H1 (cell line): ENCODE results near the gene CWC15.

Source experiments
- BCL11A ChIP-seq, 2 experiments: IDR thresholded peaks; one replicate each; pipeline ENCODE4 v1.6.1; 2011; ENCODE audit warnings: low read depth in 2 of 2, low read length in 2 of 2, mild to moderate bottlenecking in 2 of 2
- EP300 ChIP-seq, 2 experiments: IDR thresholded peaks; 1 replicate in 1 of 2; 2 replicates in 1 of 2; pipeline ENCODE4 v1.6.1; 2011 to 2012; ENCODE audit warnings: low read depth in 2 of 2, low read length in 2 of 2, mild to moderate bottlenecking in 2 of 2, borderline replicate concordance in 1 of 2, inconsistent platforms in 1 of 2, moderate library complexity in 1 of 2
- EZH2 ChIP-seq: fragments of 200-600 bp; sonication (generic); IDR thresholded peaks from 2 replicates; pipeline ENCODE4 v1.7.1; 2012; ENCODE audit warnings: low read depth, mild to moderate bottlenecking, moderate library complexity, low read length, inconsistent platforms; ENCODE audit not compliant: severe bottlenecking
- HDAC2 ChIP-seq, 2 experiments: fragments of 300-600 bp in 1 of 2; sonication (generic) in 1 of 2; IDR thresholded peaks; 2 replicates each; pipeline ENCODE4 v1.6.1; 2011 to 2012; ENCODE audit warnings: low read depth in 2 of 2, low read length in 2 of 2, mild to moderate bottlenecking in 2 of 2, moderate library complexity in 2 of 2, borderline replicate concordance in 1 of 2, inconsistent platforms in 1 of 2
- POLR2A ChIP-seq, 2 experiments: IDR thresholded peaks; 1 replicate in 1 of 2; 2 replicates in 1 of 2; pipeline ENCODE4 v1.6.1; 2011; ENCODE audit warnings: low read depth in 2 of 2, low read length in 2 of 2, mild to moderate bottlenecking in 2 of 2; ENCODE audit errors: control extremely low read depth in 1 of 2
- POLR2AphosphoS5 ChIP-seq: IDR thresholded peaks from 2 replicates; pipeline ENCODE4 v1.6.1; 2011; ENCODE audit warnings: low read depth, low read length
- RAD21 ChIP-seq, 2 experiments: IDR thresholded peaks in 1 of 2; conservative IDR thresholded peaks in 1 of 2; 2 replicates each; pipeline ENCODE4 v1.6.1; 2011; ENCODE audit warnings: low read depth in 2 of 2, low read length in 2 of 2, improper control_type of control experiment in 1 of 2, inconsistent platforms in 1 of 2, mild to moderate bottlenecking in 1 of 2, moderate library complexity in 1 of 2
- RFX5 ChIP-seq: IDR thresholded peaks from 2 replicates; pipeline ENCODE4 v1.6.1; 2011; ENCODE audit warnings: low read depth, low read length, improper control_type of control experiment, borderline replicate concordance
- SAP30 ChIP-seq: fragments of 300-600 bp; sonication (generic); IDR thresholded peaks from 2 replicates; pipeline ENCODE4 v1.7.1; 2012; ENCODE audit warnings: low read length, moderate library complexity, mild to moderate bottlenecking, inconsistent platforms; ENCODE audit not compliant: insufficient read depth, insufficient replicate concordance
- TAF1 ChIP-seq: IDR thresholded peaks from 2 replicates; pipeline ENCODE4 v1.6.1; 2011; ENCODE audit warnings: mild to moderate bottlenecking, low read depth, low read length
- TF ChIP-seq, protein P1 (sequence below), 3 experiments: IDR thresholded peaks; 1 replicate in 2 of 3; 2 replicates in 1 of 3; pipeline versions ENCODE4 v1.5.1 to v1.6.1; 2011; ENCODE audit warnings: low read length in 3 of 3, mild to moderate bottlenecking in 3 of 3, inconsistent platforms in 2 of 3, low read depth in 1 of 3, moderate library complexity in 1 of 3; ENCODE audit not compliant: insufficient read depth in 1 of 3; ENCODE audit errors: control extremely low read depth in 1 of 3
- TF ChIP-seq, protein P2 (sequence below): IDR thresholded peaks from 2 replicates; pipeline ENCODE4 v1.6.1; 2011; ENCODE audit warnings: low read length, improper control_type of control experiment

DNA sequence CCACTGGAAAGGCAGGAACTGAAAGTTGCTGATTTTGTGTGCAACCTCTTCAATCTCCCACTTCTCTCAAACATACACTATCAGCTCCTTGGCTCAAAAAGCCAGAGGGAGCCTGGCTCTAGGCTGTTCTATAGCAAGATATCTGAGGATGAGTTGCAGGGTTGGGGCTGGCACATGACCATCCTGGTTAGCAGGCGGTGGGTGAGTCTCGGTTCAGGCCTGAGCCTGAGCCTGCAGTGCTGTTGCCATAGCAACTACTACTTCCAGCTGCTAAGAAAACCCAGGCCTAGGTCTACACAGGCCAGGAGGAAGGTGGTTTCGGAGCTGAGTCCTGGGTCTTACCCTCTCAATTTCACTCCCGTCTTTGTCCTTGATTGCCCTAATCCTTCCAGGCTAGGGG is 39.0 kb downstream of the CWC15 start:
- TF ChIP-seq POLR2A (IDR thresholded peaks at IDR 0.05; ENCODE audit: control extremely low read depth in 1 of 2, low read depth in 2 of 2, low read length in 2 of 2), result no peak
- TF ChIP-seq EP300 (IDR thresholded peaks at IDR 0.05; ENCODE audit: borderline replicate concordance in 1 of 2, low read depth in 2 of 2, low read length in 2 of 2), result no peak
- TF ChIP-seq, protein P1, sequence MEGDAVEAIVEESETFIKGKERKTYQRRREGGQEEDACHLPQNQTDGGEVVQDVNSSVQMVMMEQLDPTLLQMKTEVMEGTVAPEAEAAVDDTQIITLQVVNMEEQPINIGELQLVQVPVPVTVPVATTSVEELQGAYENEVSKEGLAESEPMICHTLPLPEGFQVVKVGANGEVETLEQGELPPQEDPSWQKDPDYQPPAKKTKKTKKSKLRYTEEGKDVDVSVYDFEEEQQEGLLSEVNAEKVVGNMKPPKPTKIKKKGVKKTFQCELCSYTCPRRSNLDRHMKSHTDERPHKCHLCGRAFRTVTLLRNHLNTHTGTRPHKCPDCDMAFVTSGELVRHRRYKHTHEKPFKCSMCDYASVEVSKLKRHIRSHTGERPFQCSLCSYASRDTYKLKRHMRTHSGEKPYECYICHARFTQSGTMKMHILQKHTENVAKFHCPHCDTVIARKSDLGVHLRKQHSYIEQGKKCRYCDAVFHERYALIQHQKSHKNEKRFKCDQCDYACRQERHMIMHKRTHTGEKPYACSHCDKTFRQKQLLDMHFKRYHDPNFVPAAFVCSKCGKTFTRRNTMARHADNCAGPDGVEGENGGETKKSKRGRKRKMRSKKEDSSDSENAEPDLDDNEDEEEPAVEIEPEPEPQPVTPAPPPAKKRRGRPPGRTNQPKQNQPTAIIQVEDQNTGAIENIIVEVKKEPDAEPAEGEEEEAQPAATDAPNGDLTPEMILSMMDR (IDR thresholded peaks at IDR 0.05; ENCODE audit: control extremely low read depth in 1 of 3, insufficient read depth in 1 of 3, low read depth in 1 of 3, low read length in 3 of 3), result no peak
- no peak for TF ChIP-seq BCL11A (IDR thresholded peaks at IDR 0.05; ENCODE audit: low read depth in 2 of 2, low read length in 2 of 2)
- TF ChIP-seq, protein P2, sequence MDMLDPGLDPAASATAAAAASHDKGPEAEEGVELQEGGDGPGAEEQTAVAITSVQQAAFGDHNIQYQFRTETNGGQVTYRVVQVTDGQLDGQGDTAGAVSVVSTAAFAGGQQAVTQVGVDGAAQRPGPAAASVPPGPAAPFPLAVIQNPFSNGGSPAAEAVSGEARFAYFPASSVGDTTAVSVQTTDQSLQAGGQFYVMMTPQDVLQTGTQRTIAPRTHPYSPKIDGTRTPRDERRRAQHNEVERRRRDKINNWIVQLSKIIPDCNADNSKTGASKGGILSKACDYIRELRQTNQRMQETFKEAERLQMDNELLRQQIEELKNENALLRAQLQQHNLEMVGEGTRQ, result no peak
- no peak for TF ChIP-seq HDAC2 (IDR thresholded peaks at IDR 0.05; ENCODE audit: borderline replicate concordance in 1 of 2, low read depth in 2 of 2, low read length in 2 of 2)
- no peak for TF ChIP-seq EZH2
- TF ChIP-seq SAP30, result no peak
- no peak for TF ChIP-seq RFX5
- no peak for TF ChIP-seq TAF1
- no peak for TF ChIP-seq RAD21 (IDR thresholded peaks at IDR 0.05 in 1 of 2, conservative IDR thresholded peaks at IDR 0.05 in 1 of 2; ENCODE audit: low read depth in 2 of 2, low read length in 2 of 2)
- TF ChIP-seq POLR2AphosphoS5, result no peak
